ENCODE measurements around the gene PAEP.

PAEP gene

DNA sequence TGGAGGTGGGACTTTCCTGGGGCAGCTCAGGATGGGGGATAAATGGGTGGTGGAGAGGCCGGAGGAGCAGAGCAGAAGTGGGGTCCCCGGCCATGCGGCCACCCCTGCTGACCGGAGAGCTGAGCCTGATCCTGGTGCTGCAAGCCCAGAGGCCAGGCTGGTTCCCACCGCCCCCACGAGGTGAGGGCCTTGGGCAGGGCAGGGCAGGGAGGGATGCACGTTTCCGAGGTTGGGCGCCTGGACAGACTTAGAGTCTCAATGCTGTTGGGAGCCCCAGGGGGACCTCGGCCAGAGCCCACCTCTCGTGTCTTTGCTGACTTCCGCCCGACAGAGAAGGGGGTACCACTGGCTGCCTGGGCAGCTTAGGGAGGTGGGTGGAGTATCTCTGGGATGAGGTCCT, 10.1 kb upstream of the PAEP start:
- DNase-seq, result no peak

DNA sequence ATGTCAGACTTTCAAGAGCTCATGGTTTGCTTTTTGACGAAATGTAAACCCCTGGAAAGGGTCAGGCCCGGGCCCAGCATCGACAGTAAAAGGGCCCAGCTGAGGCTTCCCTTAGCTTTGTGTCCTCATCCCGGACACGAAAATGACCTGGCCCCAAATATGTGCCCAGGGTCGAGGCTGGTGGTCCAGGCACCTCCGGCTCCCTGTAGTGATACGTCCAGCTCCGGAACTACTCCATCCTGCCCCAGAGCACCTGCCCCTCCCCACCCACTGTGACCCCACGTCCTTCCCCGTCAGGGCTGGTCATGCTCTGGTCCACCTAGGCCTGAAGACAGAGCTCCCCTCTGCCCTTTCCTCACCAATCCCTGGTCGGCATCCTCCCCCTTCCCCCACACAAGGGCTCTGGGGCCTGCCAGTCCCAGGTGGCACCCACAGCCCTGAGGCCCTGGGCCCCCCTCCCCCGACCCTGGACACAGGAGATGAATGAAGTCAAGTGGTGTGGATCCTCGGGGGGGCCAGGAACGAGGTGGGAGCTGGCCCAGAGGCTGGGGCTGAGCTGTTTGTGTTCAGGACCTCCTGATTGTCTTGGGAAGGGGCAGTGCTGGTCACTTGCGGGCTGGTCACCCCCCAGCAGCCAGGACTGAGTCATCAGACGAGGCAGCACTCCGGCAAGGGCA, 9.4 kb upstream of the PAEP start:
- DNase-seq, result no peak

DNA sequence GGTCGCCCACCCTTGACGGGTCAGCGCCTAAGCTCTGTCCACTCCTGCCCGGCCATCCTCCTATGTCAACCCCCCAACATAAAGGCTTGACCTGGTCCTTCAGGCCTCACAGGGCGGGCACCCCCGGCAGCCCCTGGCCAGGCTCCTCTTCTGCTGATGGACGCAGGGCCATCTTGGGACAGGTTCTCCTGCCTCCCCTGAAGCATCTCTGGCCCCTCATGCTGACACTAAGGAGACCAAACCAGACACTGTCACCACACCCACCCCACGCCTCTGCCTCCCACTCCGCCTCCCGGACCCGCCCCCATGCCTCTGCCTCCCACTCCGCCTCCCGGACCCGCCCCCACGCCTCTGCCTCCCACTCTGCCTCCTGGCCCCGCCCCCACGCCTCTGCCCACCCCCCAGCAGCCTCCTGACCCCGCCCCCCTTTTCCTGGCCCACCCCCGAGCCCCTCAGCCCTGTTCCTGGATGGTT, 8.8 kb upstream of the PAEP start:
- DNase-seq, result no peak

DNA sequence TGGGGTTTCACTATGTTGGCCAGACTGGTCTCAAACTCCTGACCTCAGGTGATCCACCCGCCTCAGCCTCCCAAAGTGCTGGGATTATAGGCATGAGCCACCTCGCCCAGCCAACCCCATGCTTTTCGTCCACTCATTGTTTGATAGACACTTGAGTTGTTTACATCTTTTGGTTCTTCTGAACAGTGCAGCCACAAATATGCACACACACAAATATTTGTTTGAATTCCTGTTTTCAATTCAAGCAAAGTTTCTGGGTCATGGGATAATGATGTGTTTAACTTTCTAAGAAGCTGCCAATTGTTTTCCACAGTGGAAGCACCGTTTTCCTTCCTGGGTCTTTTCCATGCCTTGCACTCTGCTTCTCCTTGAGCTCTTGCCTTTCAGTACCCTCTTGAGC, 6.8 kb upstream of the PAEP start:
- no peak for DNase-seq

DNA sequence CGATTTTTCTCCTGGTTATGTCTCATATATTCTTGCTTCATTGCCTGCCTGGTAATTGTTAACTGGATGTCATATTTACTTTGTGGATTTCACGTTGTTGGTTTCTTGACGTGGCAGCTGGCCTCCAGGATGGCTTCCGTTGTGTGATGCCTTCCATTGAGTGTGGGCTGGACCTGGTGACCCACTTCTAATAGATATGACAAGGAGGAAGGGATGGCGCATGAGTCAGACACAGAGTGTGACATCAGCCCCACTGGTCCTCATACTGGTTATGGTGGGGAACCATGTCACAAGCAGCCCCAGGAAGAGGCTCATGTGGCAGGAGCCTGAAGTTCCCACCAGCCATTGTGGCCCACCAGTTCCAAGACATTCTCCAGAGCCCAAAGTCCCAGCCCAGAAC, 6.4 kb upstream of the PAEP start:
- DNase-seq, result no peak

DNA sequence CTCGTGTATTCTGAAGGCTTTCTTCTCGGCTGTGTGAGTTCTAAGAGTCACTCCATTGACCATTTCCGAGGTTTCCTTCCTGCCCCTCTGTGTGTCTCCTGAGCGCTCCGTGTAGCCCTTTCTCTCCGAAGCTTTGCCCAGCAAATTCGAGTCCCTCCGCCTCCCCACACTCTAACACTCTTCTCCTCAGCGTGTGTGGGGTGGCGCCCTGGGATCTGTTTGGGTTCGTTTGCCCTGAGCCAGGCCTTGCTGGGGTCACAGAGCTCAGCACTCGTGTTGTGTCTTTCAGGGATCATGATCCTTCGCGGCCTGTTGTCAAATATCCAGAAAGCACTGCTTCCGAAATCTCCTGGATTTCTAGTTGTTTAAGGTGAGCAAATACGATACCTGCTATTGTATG, 5.6 kb upstream of the PAEP start:
- DNase-seq, result no peak

DNA sequence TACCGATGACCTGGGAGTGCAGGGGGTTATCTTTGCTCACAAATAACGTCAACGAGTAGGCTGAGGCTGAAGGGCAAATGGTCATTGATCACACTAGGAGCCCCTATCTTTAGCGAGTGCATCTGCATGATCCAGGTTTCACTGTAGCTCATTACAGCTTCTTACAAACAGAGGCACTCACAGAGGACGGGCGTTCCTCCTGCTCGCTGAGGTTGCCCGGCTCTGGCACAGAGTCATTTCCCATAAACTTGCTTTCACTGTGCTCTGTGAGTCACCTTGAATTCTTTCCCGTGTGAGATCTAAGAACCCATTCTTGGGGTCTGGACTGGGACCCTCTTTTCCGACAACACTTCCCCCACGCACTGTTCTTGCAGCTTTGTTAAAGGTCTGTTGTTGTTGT, 1.9 kb upstream of the PAEP start:
- DNase-seq, result no peak

DNA sequence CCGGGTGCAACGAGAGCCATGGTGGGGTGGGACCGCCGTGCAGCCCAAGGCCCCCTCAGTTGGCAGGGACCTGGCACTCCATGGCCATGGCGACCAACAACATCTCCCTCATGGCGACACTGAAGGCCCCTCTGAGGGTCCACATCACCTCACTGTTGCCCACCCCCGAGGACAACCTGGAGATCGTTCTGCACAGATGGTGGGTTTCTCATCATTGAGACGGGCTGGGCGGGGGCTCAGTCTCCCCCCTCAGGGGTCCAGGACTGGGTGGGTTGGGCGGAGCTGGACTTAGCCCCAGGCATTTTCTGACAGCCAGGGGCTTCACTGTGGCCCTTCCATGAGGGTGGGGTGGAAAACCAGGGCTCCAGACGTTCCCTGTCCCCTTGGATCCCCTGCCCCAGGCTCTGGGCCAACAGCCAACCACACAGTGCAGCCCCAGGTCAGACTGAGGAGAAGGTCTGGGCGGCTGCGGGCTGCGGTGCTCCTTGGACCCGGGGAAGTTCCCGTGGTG, 734 bp downstream of the PAEP start:
- DNase-seq, result no peak

DNA sequence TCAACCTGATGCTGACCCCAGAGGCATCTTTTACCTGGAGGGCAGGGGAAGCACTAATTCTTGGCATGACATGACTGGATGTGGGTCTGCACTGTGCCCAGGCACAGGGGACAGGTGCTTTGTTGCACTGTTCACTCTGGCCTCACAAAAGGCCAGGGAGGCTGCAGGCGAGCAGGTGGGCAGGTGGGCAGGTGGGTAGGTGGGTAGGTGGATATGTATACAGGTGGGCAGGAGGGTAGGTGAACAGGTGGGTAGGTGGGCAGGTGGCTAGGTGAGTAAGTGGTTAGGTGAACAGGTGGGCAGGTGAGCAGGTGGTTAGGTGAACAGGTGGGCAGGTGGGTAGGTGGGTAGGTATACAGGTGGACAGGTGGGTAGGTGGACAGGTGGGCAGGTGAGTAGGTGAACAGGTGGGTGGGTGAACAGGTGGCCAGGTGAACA, 1.5 kb downstream of the PAEP start:
- no peak for DNase-seq

DNA sequence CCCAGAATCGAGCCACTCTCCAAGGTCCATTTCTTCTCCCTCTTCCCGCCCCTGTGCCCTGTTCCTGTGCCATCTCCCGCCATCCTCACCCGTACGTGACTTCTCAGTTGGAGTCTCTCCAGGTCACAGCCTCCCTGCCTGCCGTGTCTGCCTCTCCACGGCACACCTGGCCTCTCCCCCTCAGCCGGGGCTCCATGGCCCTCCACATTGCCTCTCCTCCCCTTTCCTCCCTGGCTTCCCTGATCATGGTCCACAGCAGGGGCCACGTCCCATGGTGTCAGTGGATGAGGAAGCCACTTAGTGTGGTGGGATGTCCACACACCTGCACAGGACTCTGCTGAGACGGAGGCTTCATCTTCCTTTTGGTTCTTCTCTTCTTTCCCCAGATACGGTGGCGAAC, 2.3 kb downstream of the PAEP start:
- DNase-seq, result no peak

DNA sequence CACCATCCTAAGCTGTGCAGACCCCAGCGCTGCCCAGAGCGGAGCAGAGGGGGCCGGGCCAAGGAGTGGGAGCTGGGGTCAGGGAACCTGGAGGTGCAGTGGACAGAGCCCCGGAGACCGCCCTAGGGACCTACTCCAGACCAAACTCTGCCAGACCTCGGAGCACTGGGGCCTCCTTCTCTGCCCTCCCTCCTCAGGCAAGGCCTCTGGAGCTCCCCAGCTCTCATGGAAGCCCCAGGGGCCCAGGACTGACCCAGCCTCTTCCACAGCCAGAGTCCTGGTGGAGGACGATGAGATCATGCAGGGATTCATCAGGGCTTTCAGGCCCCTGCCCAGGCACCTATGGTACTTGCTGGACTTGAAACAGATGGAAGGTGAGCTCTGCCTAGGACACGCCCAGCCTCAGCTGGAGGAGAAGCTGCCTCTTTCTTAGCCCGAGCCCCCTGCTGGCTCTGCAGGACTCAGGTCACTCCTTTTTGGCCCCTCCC, 3.6 kb downstream of the PAEP start:
- no peak for DNase-seq

DNA sequence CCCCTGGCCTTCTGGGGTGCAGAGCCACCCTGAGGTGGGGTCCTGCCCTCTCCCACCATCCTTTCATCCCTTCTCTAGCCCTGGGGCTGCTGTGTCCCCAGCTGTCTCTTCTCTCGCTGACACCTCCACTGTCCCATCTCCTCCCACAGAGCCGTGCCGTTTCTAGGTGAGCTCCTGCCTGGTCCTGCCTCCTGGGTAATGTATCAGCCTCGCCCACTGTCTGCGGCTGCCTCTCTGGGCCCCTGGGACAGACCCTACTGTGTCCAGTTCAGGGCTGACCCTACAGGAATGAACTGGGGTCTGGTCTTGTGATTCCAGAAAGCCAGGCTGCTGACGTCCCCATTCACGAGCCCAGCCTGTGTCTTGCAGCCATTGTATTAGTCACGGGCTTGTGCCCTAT, 4.1 kb downstream of the PAEP start:
- DNase-seq, result no peak

DNA sequence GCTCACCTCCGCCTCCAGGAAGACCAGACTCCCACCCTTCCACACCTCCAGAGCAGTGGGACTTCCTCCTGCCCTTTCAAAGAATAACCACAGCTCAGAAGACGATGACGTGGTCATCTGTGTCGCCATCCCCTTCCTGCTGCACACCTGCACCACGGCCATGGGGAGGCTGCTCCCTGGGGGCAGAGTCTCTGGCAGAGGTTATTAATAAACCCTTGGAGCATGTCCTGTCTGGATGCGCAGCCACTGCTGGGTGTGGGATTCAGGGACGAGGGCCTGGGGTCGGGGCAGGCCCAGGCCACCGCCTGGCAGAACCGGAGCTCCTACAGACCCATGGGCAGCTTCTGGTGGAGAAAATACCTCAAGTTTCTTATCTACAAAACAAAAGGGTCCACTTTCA, 5.0 kb downstream of the PAEP start:
- no peak for DNase-seq

DNA sequence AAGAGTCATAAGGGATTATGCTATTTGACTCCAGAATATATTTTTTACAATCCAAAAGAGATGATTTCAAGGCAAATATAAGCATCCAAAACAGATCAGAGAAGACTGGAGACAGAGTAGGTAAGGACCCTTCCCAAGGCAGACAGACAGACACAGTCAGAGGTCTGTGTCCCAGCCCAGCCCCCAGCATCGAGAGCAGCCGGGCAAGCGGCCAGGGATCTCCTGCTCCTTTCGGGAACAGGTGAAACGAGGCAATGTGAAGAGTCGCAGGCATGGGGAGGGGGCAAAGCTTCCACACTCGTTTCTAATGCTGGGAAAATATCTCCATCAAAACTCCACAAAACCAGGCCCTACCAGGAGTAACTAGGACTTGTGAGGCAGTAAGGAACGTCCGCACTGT, 5.8 kb downstream of the PAEP start:
- DNase-seq, result no peak

DNA sequence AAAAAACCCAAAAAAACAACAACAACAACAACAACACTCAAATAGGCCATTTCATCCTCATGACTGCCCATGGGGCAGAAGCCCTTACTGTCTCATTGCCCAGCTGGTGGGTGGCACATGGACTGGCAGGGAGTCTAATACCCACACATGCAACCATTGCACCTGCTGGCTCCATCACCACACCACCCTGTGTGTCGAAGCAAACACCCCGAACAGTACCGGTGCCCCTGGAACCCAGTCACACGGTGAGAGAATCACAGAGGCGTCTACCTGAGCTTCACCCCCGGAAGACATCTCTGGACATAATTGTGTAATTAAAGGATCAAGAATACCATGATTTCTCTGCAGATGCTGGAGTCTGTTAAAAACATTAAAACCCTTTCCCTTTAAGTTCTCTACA, 6.5 kb downstream of the PAEP start:
- no peak for DNase-seq

DNA sequence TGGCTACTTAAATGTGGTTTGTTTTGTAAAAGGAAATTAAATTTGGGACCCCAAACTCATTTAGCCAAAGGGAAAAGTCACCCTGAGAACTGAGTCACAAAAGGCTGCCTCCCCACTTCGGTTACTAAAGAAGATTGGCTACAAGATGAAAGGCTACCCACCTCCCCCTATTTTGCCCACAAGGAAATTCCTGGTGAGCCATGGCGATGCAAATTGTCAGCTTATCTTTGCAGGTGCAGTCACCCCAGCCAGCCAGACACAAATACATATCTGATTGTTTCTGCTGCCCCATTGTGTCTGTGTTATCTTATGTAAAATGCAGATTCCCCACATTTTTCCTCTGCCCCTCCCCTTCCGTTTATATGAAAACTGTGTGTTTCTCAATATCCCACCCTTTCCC, 8.9 kb downstream of the PAEP start:
- DNase-seq, result no peak

DNA sequence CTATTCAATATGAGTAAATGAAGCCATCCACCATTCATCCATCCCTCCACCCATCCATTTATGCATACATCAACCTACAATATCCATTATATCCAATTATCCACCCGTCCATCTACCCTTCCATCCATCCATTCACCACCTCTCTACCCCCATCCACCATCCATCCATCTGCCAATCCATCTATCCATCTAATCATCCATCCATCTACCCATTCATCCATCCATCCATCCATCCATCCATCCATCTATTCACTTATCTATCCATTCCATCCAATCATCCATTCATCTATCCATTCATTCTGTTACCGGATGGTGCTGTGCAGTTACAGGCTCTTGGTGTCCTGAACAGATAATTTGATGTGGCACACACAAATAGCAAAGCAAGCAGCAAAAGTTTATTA, 10.7 kb downstream of the PAEP start:
- DNase-seq, result no peak

DNA sequence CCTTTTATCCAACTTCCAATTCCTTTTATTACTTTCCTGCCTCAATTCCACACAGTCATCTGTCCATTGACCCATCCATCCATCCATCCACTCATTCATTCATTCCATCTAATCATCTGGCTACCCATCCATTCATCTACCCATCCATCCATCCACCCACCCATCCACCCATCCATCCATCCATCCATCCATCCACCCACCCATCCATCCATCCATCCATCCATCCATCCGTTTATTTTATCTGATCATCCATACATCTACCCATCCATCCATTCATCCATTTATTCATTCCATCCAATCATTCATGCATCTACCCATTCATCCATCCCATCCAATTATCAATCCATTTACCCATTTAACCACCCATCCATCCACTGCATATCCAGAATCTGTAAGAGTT, 11.6 kb downstream of the PAEP start:
- no peak for DNase-seq

DNA sequence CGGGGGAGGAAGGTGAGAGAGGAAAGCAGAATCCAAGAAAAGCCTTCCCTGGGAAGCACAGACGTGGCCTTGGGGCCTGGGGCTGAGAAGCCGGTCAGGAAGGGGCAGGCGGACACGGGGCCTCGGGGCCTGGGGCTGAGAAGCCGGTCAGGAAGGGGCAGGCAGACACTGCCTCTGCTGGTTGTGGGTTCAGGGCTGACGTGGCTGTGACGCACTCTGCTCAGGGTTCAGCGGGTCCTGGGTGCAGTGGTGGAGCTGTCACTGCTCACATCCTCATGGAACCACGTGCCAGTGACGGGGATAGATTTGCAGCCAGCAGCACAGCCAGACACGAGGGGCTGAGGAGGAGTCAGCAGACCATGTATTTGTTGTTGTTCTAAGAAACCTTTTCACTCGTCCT, 12.8 kb downstream of the PAEP start:
- no peak for DNase-seq

DNA sequence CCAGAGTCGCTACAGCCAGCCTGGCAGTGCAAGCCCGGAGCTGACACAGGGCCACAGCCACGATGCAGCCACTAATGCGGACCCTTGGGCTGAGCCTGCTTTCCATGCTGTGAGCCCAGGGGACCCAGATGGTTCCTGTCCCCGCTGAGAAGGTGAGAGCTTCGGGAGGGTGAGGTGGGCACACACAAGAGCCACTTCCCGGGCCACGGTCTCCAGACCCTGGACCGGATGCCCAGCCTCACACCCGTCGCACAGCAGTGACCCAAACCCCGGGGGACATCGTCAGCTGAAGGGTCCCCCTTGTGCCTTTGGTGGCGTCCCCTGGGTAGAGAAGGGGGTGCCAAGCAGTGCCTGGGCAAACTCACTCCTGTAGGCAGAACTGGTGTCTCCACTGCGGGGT, 13.4 kb downstream of the PAEP start:
- no peak for DNase-seq

DNA sequence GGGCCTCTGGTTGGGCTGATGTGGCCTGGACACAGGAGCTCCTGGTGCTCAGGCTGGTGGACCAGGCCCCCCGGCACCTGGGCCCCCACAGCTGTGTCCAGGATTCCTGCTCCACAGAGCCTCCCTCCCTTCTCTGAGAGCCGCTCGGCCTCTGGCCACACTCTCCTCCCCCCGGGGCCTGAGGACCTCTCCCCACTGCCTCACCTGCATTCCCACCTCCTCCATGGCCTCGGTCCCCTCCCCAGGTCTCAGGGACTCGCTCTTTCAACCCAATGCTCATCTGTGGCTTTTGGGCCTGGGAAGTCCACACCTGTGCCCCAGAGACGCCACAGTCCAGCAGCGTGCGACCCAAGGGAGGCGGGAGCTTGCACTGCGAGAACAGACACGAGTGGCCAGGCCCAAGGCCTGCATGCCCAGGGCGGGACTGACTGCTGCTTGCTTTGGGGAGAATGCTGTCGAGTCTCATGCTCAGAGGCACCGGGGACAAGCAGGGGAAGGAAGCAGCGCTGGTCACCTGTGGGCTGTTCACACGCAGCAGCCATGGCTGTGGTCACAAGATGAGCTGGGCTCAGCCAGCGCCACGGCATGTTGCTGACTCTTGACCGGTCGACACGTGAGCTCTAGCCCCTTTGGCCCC, 14.6 kb downstream of the PAEP start:
- no peak for DNase-seq

DNA sequence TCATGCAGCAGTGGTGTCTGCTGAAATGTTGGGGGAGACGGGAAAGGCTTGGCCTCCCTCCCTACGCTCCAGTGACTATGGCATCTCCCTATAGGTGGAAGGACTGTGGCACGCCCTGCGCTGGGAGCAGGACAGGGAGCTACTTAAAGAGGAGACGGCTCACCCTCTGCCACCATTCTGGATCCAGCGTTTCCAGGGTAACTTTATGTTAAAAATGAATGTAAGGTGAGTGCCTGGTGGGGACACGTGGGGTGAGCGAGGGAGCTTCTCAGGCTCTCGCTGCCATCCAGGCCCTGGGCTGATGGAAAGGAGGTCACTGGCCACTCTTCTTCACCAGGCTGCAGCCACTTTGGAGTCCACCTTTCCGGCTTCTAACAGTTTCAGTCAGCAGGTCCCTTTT, 15.7 kb downstream of the PAEP start:
- DNase-seq, result no peak

DNA sequence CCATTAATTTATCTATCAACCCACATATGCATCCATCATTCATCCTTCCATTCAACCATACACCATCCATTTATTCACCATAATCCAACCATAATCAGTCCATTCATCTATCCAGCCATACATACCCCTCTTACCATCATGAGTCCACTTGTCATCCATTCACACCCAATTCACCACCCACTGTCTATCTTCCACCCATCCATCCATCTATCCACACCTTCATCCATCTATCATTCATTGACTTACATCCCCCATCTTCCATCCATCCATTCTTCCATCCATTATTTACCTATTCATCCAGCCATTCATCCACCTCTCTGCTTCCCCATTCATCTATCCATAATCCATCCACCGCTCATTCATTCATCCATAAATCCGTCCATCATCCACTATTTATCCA, 17.8 kb downstream of the PAEP start:
- DNase-seq, result no peak

DNA sequence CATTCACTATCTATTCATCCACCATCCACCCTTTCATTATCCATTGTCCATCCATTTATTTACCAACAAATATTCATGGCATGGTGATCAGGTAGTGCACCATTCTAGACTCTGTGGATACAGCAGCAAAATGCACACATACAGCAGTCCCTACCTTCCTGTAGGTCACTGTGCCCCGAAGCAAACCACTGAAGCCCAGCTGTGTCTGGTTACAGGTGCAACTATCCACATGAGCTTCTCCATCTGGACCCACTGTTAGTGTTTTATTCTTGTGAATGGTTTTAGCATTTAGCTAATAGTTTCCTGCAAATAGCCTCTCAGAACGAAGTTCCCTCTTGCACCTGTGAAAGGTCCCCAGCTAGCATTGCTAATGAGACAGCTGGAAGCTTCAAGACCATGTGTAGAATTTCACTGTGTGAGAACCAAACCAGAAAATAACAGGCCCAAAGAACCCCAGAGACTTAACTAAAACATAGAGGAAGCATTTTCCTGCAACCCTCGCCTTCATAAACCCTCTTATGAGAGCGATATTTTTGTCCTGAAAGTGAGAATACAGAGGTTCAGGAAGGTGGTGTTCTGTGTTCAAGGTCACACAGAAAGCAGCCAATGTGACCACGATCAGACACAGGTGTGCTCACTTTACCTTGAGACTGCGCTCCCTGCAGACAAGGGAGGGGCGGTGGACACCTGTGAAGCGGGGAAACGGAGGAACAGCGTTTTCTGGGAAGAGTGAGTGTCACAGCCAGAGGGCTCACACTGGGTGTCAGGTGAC, 18.5 kb downstream of the PAEP start:
- DNase-seq, result no peak

All from cerebellar nuclear complex (tissue), 1 donor.